ENCODE results near the gene ANGPT4.

Gene ANGPT4

GRCh38 chr20:934186-934840, 18.2 kb upstream of the ANGPT4 start:
- DNase-seq, result no peak

DNA sequence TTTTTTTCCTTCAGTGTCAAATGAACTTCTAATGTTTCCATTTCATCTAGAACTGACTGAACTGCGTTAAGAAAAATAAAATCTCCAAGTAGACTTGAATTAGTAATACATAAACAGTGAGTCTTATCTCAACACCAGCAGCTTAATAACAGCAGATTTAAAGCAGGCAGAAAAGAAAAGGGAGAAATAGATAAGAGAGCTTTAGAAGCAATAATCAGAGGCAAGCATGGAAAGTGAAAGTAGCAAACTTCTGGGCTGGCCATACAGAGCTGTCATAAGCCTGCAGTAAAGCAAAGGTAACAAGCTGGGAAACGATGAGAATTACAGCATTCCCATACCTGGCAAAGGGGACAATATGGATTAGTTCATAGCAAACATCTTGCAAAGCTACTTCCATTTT, 16.9 kb upstream of the ANGPT4 start:
- DNase-seq, result no peak

DNA sequence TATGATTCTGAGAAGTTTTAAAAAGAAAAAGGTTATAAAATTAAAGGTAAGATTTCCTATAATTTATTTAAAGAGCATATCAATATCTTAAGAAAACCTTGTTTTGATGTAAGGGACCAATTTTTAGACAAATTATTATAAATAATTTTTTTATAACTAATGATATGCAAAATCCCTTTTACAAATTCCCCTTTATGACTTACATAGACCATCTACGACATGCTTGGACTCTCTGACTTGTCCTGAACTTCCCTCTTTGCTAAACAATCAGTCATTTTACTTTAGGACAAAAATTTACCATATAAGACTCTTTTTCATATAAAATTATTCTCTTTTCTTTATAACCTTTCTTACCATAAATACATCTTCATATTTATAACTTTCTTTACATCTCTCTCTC, 15.3 kb upstream of the ANGPT4 start:
- DNase-seq, result peak; percentile 43

DNA sequence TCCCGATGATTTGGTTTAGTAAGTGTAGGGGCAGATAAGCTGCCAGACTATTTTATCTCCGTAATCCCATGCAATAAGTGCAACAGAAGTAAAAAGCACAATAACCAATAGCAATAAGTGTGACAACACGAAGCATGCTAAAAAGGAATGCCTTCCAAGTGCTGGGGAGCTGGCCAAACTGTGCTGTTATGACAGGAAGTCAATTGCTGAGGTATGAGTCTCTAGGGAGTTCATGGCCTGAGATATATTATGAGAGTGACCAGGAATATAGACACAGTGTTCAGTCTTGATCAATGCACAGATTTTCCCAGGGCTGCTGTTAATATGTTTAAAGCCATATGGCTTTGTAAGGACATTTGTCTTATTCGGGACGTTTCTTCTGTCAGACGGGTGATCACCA, 10.5 kb upstream of the ANGPT4 start:
- no peak for DNase-seq

DNA sequence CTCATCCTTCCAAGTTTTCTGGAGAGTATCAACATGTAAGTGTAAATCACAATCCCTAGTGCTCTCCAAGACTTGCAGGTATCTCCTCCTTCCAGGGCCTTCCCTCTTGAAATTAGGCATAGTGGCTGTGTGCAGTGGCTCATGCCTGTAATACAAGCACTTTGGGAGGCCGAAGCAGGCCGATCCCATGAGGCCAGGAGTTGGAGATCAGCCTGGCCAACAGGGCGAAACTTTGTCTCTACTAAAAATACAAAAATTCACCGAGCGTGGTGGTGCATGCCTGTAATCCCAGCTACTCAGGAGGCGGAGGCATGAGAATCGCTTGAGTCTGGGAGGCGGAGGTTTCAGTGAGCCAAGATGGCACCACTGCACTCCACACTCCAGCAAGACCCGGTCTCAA, 9.4 kb upstream of the ANGPT4 start:
- no peak for DNase-seq

- no peak for DNase-seq
Measured at GRCh38 chr20:924639-925038, 8.5 kb upstream of the ANGPT4 start.

GRCh38 chr20:922781-923180, 6.6 kb upstream of the ANGPT4 start:
- DNase-seq, result no peak

DNA sequence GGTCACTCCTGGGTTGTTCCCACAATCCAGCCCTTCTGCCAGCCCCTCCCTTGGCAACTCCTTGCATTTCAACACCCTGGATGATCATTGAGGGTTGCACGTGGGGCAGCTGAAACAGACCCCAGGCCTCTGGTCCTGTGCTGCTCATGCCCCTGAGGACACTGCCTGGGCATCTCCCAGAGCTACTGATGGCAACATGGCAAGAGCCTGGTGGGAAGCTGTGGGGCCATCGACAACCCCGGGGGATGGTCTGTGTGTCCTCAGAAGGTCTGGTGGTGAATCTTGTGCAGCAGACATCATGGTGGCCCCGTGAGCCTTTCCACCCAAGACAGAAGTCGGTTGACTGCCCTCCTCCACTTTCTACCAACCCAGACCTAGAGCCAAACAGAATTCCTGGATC, 4.9 kb upstream of the ANGPT4 start:
- DNase-seq, result no peak

GRCh38 chr20:920311-920710, 4.2 kb upstream of the ANGPT4 start:
- no peak for DNase-seq

- peak; percentile 31 to 37 for DNase-seq
Measured at GRCh38 chr20:919491-919916, 3.4 kb upstream of the ANGPT4 start.

GRCh38 chr20:917416-917815, 1.3 kb upstream of the ANGPT4 start:
- no peak for DNase-seq

- no peak for DNase-seq
Measured at GRCh38 chr20:916825-917224, 691 bp upstream of the ANGPT4 start.

- no peak for DNase-seq
Measured at GRCh38 chr20:914727-915498, 1.2 kb downstream of the ANGPT4 start.

- no peak for DNase-seq
Measured at GRCh38 chr20:913306-913849, 2.8 kb downstream of the ANGPT4 start.

DNA sequence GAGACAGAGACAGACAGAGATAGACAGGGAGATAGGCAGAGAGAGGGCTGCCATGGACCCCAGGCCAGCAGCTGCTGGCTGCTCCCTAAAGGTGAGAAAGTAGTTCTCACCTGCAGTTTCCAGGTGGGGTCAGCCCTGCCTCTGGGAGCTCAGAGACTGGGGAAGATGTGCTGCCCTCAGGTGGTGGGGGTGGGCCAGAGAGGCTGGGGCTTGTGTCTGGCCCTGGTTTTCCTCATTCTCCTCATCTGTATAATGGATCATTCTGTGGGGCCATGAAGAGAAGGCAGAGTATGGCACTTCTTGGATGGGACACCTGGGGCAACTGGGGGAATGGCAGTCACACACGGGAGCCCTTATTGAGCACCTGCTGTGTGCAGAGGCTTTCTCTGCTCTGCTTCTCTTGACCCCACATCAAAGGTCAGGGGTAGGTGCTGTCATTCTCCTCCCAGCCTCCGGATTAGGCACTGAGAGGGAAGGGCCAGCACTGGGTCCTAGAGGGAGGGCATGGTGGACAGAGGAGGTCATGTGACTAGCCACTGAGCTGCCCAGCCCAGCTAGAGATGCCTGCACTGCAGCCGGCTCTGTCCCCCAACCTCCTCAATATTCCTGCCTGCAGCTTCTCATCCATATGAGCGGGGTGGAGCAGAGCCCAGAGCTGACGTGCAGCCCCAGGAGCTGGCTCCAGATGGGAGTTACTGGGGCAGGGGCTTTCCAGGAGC, 4.1 kb downstream of the ANGPT4 start:
- no peak for DNase-seq

DNA sequence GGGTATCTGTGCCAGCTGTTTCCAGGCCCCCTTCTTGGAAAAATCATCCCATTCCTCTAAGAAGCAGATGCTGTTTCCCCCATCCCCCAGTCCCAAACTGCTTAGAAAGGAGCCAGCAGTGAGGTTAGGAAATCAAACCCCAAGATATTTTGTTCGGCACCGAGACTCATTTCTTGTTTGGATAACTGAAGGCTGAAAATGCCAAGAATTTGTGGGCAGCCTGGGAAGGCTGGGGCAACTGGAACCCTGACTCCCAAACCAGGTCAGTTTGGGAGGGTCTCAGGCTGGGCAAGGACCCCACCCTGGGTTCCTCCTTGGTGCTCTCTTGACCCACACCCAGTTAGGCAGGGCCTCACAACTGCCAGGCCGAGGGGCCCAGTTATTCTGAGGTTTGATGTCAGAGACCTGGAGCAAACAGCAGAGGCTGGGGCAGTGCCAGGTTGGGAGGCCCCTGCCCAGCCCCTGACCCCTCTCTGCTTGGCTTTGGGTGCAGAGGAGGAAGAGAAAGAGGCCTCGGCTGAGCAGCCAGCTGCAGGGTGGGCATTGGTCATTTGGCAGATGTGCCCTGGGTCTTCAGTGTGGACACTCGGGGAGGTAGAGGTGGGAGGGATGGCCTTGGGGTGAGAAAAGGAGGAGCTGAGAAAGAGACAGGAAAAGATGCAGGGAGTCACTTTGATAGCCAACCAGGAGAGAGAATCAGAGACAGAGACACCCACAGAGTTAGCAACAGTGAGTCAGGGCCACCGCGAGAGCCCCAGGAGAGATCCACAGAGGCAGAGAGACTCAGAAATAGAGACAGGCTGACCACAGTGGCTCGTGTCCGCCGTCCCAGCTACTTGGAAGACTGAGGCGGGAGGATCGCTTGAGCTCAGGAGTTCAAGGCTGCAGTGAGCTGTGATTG, 5.0 kb downstream of the ANGPT4 start:
- DNase-seq, result no peak

DNA sequence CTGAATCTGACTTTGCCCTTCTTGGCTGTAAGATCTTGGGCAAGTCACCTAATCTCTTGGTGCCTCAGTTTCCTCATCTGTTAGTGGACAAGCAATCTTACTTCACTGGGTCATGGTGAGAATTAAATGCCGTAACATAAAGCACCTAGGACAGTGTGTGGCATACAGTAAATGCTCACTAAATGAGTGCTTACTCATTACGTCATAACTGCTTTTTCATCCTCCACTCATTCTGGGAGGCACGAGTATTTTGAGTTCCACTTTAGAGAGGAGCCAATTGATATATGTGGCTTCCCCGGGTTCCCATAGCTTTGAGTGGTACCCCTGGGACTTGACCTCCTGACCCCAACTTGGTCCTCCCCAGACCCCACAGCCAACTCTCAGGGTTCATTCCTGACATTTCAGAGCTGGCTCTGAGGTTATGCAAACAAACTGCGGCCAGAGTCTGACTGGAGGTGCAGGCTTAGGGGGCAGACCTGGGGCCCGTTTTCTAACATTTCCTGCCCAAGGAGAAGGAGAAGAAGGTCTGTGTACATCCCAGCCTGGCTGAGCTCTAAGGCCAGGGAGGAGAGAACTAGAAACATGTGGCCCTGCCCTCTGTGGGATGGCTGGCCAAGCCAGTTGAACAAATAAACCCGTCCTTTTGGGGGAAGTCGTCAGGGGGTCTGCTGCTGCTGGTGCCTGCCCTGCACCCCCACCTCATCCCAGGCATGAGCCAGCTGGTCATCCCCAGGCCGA, 5.8 kb downstream of the ANGPT4 start:
- no peak for DNase-seq

DNA sequence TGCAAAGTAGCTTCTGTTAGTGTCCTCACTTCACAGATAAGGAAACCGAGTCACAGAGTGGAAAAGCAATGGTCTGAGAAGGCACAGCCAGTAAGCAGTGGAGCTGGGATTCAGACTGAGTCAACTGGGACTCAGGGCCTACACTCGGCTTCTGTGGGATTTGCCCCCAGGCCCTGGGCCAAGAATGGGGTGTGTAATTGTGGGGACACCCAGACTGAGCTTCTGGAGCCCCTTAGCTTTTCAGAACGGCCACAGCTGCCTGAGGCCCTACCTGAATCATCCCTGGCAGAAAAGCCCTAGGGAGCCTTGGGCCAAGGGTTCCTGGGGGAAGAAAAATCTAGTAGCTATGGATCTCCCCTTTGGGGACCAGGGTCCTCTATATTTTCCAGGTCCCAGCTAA, 6.5 kb downstream of the ANGPT4 start:
- no peak for DNase-seq

DNA sequence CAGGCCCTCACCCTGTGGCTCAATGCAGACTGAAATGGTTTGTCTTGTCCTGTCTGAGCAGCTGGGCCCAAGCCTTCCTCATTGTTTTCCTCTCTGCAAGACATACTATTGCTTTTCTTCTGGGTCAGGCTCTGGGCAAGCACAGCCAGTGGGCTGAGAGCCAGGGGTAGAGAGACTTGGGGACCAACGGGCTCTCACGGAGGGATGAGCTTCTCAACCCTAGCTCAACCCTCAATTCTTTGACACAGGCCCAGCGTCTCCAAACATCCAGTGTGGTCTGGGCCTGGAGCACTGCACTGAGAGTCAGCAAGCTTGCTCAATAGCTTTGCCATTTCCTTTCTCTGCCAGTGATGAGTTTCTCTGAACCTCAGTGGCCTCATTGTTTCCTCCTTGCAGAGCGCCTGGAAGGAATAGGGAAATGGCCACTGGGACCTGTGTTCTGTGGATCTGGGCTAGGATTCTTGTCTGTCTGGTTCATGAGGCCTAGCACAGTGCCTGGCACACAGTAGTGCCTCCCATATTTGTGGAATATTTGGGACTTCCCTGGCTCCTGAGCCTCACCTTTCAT, 9.3 kb downstream of the ANGPT4 start:
- DNase-seq, result peak; percentile 27 to 30

DNA sequence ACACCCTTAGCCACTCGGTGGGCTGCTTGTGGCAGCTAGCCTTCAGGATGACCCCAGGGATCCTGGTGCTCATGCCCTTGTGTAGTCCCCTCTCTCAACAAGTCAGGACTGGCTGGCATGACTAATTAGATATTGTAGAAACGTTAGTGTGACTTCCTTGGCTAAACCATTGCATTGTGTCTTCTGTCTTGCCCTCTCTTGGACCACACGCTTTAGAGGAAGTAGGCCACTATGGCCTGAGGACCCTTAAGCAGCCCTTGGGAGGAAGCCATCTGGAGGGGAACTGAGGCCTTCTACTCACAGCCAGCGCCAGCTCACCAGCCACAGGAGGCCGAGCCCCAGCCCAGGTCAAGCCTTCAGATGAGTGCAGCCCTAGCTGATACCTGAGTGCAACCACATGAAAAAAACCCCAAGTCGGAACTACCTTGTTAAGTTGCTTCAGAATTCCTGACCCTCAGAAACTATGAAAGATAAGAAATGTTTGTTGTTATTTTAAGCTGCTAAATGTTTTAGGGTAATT, 10.1 kb downstream of the ANGPT4 start:
- DNase-seq, result peak; percentile 12 to 24

GRCh38 chr20:905396-905961, 10.7 kb downstream of the ANGPT4 start:
- peak; percentile 92 to 94 for DNase-seq
